Measurements from ENCODE around the gene JARID2. TPM values are rescaled to one million over a fixed set of nuclear protein-coding genes. Genes with fewer than 3 reads are reported as not detected.

Gene JARID2
- total and polyA plus RNA-seq, 11 donors: 3.5 to 12.2 (median 7.5) TPM

DNA sequence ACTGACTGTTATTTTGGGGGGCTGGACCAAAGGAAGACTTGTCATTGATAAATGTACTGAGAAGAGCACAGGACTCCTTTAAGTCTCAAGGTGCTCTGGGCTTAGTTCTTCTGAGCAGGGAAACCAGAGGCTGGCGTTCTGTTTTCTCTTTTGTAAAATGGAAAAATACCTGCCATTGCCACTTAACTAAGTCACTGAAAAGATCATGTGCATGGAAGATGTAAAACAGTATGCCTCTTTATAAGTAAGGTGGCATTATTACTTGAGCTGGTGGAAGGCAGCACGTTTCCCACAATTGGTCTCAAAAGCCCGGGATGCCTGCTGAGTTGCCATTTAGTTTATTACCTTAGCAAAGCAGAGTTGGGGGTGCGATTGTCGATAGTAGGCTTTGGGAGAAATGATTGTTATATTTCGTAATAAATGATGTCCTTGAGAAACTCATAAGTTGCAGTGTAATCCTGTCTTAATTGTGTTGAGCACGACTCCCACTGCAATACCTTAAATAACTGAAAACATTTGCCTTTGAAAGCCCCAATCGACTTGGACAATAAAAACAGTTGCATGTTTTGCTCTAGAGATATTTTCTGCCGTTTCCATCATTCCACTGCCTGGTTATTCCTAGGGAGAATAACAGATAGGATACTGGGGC is 3.6 kb downstream of the JARID2 start:
- H3K4me1 ChIP-seq: peaks cover 0 to 54% (median 18%) of the 10 kb centered on the region in 12 donors
- intact Hi-C loops (cut with DNase I): loop anchor here (5.0 to 10.0 kb wide), 23 partner anchors 48 to 1037 kb away; no protein-coding TSS in a partner anchor
- no peaks in the 10 kb centered on the region for H3K27me3 ChIP-seq
- TF ChIP-seq, protein P1, sequence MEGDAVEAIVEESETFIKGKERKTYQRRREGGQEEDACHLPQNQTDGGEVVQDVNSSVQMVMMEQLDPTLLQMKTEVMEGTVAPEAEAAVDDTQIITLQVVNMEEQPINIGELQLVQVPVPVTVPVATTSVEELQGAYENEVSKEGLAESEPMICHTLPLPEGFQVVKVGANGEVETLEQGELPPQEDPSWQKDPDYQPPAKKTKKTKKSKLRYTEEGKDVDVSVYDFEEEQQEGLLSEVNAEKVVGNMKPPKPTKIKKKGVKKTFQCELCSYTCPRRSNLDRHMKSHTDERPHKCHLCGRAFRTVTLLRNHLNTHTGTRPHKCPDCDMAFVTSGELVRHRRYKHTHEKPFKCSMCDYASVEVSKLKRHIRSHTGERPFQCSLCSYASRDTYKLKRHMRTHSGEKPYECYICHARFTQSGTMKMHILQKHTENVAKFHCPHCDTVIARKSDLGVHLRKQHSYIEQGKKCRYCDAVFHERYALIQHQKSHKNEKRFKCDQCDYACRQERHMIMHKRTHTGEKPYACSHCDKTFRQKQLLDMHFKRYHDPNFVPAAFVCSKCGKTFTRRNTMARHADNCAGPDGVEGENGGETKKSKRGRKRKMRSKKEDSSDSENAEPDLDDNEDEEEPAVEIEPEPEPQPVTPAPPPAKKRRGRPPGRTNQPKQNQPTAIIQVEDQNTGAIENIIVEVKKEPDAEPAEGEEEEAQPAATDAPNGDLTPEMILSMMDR (IDR thresholded peaks at IDR 0.05): no peak
- H3K4me3 ChIP-seq: peak overlapping the region; percentile 47 to 92 (median 78)
- ATAC-seq (no peak), DNase-seq (no peak)
- WGBS, 4 donors: 18 to 29% (median 21%) methylated on average over 9 of the region's 9 CpGs
- no peaks in the 10 kb centered on the region for H3K9me3 ChIP-seq
- peak overlapping the region; percentile 39 to 98 (median 92) for H3K27ac ChIP-seq
- H3K36me3 ChIP-seq: no peaks in the 10 kb centered on the region

DNA sequence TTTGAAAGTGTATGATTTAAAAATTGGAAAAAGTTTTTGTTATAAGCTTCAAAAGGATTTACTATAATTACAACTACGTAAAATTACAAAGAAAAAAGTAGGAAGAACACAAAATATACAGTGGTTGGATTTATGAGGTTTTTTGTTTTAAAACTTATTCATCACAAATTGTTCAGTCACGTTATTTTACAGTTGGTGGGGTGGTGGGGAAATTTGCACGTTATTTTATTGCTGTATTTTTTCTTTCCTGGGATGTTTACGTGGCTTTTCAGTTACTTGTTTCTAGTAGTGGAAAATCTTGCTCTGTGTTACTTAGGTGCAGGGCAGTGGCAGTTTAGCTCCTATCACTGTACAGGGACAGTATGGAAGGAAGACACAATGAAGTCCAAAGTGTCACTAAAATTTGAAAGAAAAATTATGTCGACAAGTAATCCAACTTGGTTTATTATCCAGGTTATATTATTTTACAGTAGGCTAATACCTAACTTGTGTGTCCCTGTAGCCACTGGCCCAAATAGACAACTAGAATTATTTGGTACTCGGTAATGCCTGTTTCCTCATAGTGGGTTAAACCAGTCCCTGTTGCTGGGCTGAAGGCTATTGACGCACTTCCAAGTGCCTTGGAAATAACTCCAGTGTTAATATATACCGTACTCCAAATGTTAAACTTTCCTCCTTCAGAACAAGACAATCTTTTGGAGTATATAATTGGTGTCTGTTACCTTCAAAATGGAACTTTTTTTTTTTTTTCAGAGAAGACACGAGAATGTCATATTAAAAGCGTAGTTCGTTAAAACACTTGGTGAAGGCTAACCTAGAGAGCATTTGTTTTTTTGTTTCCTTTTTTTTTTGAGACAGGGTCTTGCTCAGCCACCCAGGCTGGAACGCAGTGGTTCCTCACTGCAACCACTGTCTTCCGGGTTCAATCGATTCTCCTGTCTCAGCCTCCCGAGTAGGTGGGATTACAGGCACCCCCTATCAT is 4.6 kb downstream of the JARID2 start:
- TF ChIP-seq, protein P1 (IDR thresholded peaks at IDR 0.05): no peak
- no peak for TF ChIP-seq POLR2A (IDR thresholded peaks at IDR 0.05)
- H3K27me3 ChIP-seq: no peaks in the 10 kb centered on the region
- DNase-seq: no peak
- H3K4me1 ChIP-seq: peaks cover 0 to 63% (median 18%) of the 10 kb centered on the region in 12 donors
- ATAC-seq: no peak
- intact Hi-C loops (cut with DNase I): loop anchor here in 3 of 10 donors (5.0 to 10.0 kb wide), 5 partner anchors 144 to 374 kb away; no protein-coding TSS in a partner anchor
- H3K36me3 ChIP-seq: no peaks in the 10 kb centered on the region
- H3K9me3 ChIP-seq: no peaks in the 10 kb centered on the region
- peak overlapping the region in 5 of 12 donors; percentile 89 to 98 (median 95) for H3K27ac ChIP-seq
- H3K4me3 ChIP-seq: no peak overlapping the region
- WGBS, 4 donors: 80 to 85% (median 83%) methylated on average over 15 of the region's 15 CpGs

DNA sequence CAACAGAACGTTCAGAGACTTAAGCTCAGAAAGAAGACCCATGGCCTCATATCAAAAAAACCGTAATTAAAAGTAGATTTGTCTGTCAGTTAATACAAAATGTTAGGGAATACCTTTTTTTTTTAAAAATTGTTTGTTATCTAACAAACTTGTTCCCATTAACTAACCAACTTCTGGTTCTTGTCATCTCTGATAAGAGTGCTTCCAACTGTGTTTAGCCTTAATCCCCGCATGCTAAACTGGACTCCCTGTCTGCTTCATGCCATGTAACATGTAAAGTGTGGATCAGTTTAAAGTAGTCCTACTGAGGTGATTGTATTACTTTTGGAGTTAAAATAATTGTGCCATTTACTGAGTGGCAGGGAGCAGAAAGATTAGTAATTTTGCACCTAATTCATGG is 6.3 kb downstream of the JARID2 start:
- Histone ChIP-seq H3K27ac (peak overlapping the region in 3 of 12 donors; percentile 1 to 38 (median 1)), H3K4me3 (no peak overlapping the region), H3K36me3 (no peaks in the 10 kb centered on the region), H3K27me3 (no peaks in the 10 kb centered on the region), H3K9me3 (no peaks in the 10 kb centered on the region), H3K4me1 (peaks cover 0 to 80% (median 31%) of the 10 kb centered on the region in 12 donors)
- WGBS, 4 donors: 30 to 34% (median 31%) methylated on average over 3 of the region's 3 CpGs
- no peak for DNase-seq
- intact Hi-C loops (cut with DNase I): loop anchor here in 4 of 10 donors (2.0 to 10.0 kb wide), 6 partner anchors 143 to 373 kb away; no protein-coding TSS in a partner anchor
- TF ChIP-seq POLR2A (IDR thresholded peaks at IDR 0.05): no peak
- TF ChIP-seq, protein P1 (IDR thresholded peaks at IDR 0.05): no peak
- ATAC-seq: no peak

Measured in heart left ventricle (tissue), 16 donors.